GM12875 (cell line): Measurements from ENCODE around the gene NEK6.

ENCODE experiments used
- H3K4me3 ChIP-seq: one replicate; pipeline ENCODE4 v1.5.1; 2011; ENCODE audit warnings: low read depth, low read length, control low read depth
- TF ChIP-seq, protein P1 (sequence below): IDR thresholded peaks from 2 replicates; pipeline ENCODE4 v1.5.1; 2011; ENCODE audit warnings: low read depth, mild to moderate bottlenecking, control low read depth, inconsistent platforms, low read length, moderate library complexity, borderline replicate concordance; ENCODE audit not compliant: insufficient read depth

The NEK6 gene

DNA sequence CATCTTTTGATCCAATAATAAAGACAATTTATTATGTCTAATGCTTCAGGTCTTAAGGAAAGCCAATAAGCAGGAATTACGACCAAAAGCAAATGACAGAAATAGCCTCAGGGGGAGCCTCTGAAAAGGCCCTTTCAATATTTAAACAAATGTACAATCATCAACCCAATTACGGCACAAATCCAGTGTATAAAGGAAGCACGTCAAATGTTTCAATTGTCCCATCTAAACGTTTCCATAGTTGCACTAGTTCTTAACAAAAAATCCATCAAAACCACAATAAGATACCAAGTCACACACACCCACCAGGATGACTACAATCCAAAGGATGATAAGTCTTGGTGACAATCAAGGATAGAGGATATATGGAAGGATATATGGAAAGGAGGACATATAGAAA lies 115.6 kb downstream of the NEK6 start:
- H3K4me3 ChIP-seq: no peak overlapping the region
- TF ChIP-seq, protein P1, sequence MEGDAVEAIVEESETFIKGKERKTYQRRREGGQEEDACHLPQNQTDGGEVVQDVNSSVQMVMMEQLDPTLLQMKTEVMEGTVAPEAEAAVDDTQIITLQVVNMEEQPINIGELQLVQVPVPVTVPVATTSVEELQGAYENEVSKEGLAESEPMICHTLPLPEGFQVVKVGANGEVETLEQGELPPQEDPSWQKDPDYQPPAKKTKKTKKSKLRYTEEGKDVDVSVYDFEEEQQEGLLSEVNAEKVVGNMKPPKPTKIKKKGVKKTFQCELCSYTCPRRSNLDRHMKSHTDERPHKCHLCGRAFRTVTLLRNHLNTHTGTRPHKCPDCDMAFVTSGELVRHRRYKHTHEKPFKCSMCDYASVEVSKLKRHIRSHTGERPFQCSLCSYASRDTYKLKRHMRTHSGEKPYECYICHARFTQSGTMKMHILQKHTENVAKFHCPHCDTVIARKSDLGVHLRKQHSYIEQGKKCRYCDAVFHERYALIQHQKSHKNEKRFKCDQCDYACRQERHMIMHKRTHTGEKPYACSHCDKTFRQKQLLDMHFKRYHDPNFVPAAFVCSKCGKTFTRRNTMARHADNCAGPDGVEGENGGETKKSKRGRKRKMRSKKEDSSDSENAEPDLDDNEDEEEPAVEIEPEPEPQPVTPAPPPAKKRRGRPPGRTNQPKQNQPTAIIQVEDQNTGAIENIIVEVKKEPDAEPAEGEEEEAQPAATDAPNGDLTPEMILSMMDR: no peak

DNA sequence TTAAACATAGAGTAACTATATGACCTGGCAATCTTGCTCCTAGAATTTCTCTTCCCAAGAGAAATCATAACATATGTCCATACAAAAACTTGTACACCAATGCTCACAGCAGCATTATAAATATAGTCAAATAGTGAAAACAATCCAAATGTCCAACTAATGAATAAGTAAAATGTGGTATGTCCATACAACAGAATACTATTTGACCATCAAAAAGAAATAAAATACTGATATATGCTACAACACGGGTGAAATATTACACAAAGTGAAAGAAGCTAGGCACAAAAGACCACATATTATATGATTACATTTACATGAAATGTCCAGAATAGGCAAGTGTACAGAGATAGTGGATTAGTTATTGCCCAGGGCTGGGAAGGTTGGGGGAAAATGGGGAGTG lies 116.1 kb downstream of the NEK6 start:
- H3K4me3 ChIP-seq: no peak overlapping the region
- TF ChIP-seq, protein P1: no peak

DNA sequence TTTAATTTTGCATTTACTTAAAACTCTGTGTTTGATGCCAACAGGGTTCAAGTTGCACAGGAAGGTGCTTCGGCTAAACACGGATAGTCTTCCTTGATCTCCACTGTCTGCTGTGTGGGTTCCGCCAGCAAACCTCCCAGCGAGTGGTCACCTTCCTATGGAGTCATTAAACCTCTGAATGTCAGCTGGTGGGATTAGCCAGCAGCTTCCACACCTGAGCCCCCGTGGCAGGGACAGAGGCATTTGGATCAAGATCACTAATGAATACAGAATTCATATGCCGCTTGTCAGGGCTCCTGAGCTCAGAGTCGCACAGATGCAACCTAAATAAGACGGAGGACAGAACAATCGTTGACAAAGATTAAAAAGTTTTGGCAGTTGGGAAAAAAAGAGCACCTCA lies 118.0 kb downstream of the NEK6 start:
- TF ChIP-seq, protein P1: no peak
- H3K4me3 ChIP-seq: no peak overlapping the region

DNA sequence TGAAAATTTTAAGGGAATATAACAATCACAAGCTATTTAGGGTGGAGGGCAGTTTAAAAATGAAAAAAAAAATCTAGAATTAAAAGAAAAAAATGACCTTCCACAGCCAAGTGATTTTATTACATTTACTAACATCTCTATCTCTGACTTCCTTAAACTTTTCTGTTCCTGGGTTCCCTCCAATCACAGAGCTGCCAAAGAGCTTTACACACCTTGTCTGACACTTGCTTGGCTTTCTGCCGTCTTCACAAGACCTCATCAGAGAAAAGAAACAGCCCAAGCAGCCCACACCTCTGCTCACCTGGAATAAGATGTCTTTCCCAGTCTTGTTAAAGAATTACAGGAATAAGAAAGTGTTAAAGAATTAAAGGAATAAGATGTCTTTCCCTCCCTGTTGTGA lies 118.6 kb downstream of the NEK6 start:
- no peak overlapping the region for H3K4me3 ChIP-seq
- TF ChIP-seq, protein P1: no peak

DNA sequence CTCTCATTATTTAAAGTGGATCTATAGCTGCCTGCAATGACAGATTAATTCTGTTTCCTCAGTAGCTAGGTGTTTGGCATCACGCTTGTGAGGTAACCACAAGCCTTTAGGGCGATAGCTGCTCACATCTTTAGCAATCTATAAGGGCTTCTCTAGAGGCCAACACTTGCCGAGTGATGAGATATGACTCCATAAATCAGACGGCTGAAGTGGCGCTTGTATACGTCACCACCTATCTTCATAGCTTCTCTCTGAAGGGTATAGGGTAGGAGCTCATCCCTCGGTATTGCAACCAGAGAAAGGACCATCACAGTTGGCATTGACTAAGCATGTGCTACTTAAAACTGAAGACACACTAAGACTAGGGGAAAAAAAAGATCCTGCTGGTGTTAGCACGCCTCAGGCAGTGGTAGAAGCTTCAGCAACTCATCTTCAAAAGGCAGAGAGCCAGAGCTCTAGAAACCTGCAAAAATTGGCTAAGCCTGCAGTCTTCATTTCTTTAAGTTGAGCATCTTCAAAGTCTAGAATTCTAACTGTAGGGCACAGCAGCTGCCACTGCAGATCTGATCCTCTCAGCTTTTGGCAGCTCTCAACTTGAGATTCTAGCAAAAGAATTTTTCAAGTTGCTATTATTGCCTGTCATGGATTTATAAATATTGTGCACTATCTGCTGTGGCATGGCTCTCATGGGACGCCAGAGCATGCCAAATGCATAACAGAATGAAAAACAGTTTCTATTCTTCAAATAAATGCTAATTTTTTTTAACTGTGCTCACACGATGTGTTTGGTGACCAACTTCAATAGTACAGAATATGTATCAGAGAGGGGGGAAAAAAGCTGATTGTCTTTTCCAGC lies 120.0 kb downstream of the NEK6 start:
- TF ChIP-seq, protein P1: no peak
- no peak overlapping the region for H3K4me3 ChIP-seq

DNA sequence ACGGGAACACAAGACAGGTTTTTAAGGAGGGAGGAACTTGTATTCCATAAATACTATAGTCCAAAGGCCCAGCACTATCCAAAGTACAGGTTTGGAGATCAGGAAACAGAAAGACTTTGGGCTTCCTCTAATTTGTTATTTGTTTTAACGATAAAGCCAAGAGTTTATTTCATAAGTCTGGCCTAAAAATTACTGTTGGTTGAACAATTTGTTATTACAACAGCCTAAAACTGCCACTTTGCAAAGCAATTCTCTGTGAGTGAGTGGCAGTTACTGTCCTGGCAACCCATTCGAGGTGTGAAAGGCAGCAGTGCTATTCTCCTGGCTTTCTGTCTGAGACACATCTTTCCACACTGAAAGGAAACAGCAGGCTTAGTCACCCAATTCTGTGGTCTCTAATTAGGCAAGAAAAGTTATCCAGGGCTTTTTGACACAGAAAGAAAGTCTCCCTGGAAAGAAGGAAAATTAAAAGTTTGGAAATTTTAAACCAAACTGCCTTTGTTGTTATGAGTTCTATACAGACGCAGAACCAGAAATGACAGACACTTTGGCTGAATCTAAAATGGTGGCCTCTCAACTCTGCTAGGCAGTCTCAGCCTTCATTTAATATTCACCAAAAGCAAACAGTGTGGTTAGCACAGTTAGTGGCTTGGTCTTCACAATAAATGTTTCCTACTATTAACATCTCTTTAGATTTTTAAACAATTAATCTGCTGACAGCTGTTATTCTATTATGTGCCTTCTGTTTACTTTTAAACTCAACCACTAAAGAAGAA lies 123.6 kb downstream of the NEK6 start:
- H3K4me3 ChIP-seq: no peak overlapping the region
- TF ChIP-seq, protein P1: no peak

DNA sequence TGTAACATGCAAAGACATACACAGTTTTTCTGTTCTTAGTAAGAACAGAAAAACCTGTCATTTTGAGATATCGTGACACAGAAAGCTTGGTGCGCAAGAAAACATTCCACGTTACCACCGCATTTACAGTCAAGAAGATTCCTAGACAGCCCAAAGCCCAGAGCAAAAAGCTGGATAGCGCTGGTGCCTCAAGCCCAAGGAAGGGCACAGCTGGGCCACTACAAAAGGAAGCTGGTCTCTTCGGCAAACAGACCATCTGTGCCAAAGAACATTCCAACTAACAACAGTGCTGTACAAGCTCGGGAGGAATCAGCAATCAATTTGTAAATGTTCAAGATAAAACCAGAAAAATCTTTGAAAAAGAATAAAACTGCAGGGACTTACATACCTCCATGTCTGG lies 126.5 kb downstream of the NEK6 start:
- TF ChIP-seq, protein P1: no peak
- no peak overlapping the region for H3K4me3 ChIP-seq
